Globus pallidus (tissue), 1 donor: ENCODE results near the gene MAP3K7CL.

Source experiments
- DNase-seq: peaks from one replicate; pipeline ENCODE4 v3.0.0-alpha.2; 2015; ENCODE audit warnings: low spot score

The MAP3K7CL gene

GRCh38 chr21:29130270-29130969, at the start of gene MAP3K7CL:
Gene MAP3K7CL, plus strand, starts transcription at chr21:29130644. Its CDS starts 2,701 bp downstream, at chr21:29133345.
- no peak for DNase-seq

GRCh38 chr21:29082046-29082815, 48.2 kb upstream of the MAP3K7CL start:
- DNase-seq = no peak

- DNase-seq = no peak
Measured at GRCh38 chr21:29083306-29083705, 47.1 kb upstream of the MAP3K7CL start.

- no peak for DNase-seq
Measured at GRCh38 chr21:29084372-29084771, 46.1 kb upstream of the MAP3K7CL start.

GRCh38 chr21:29085106-29085752, 45.2 kb upstream of the MAP3K7CL start:
- no peak for DNase-seq

- DNase-seq = no peak
Measured at GRCh38 chr21:29091033-29091432, 39.4 kb upstream of the MAP3K7CL start.

- no peak for DNase-seq
Measured at GRCh38 chr21:29092102-29092959, 38.1 kb upstream of the MAP3K7CL start.

GRCh38 chr21:29096218-29097015, 34.0 kb upstream of the MAP3K7CL start:
- DNase-seq = no peak

- no peak for DNase-seq
Measured at GRCh38 chr21:29098156-29098555, 32.3 kb upstream of the MAP3K7CL start.

- no peak for DNase-seq
Measured at GRCh38 chr21:29102791-29103257, 27.6 kb upstream of the MAP3K7CL start.

GRCh38 chr21:29104239-29104708, 26.2 kb upstream of the MAP3K7CL start:
- DNase-seq = no peak

GRCh38 chr21:29105218-29105617, 25.2 kb upstream of the MAP3K7CL start:
- no peak for DNase-seq

GRCh38 chr21:29114765-29115500, 15.5 kb upstream of the MAP3K7CL start:
- DNase-seq = no peak

GRCh38 chr21:29115899-29116298, 14.5 kb upstream of the MAP3K7CL start:
- DNase-seq = no peak

- DNase-seq = no peak
Measured at GRCh38 chr21:29117372-29117955, 13.0 kb upstream of the MAP3K7CL start.

GRCh38 chr21:29121759-29122158, 8.7 kb upstream of the MAP3K7CL start:
- no peak for DNase-seq

- DNase-seq = no peak
Measured at GRCh38 chr21:29124645-29125044, 5.8 kb upstream of the MAP3K7CL start.

- no peak for DNase-seq
Measured at GRCh38 chr21:29125191-29125590, 5.3 kb upstream of the MAP3K7CL start.

GRCh38 chr21:29125979-29126378, 4.5 kb upstream of the MAP3K7CL start:
- no peak for DNase-seq

GRCh38 chr21:29133241-29133640, 2.8 kb downstream of the MAP3K7CL start:
- DNase-seq = no peak
